HEK293T (cell line): ENCODE measurements around the gene HIC1.

Experiments
- CTCF ChIA-PET: fragments of 350-600 bp; formaldehyde crosslinking; extraction: SDS; loops from one replicate; lab custom pipeline; 2021; ENCODE audit warnings: antibody characterized with exemption, inconsistent platforms; lab: Yijun Ruan, JAX
- POLR2A ChIA-PET: fragments of 350-600 bp; formaldehyde crosslinking; extraction: SDS; loops from one replicate; lab custom pipeline; 2020; ENCODE audit warnings: antibody characterized with exemption, inconsistent platforms; lab: Yijun Ruan, JAX
- DNase-seq: peaks from one replicate; pipeline ENCODE4 v3.0.0; 2012; ENCODE audit warnings: mixed read lengths; ENCODE audit errors: extremely low spot score
- ARNT ChIP-seq: fragments of 450-650 bp; IDR thresholded peaks from 2 replicates; pipeline ENCODE4 v1.6.1; 2017; ENCODE audit warnings: mild to moderate bottlenecking
- BHLHE40 ChIP-seq: fragments of 450-650 bp; IDR thresholded peaks from 2 replicates; pipeline ENCODE4 v1.6.1; 2016; ENCODE audit warnings: mild to moderate bottlenecking, moderate library complexity, borderline replicate concordance
- CTBP1 ChIP-seq: fragments of 450-650 bp; IDR thresholded peaks from 2 replicates; pipeline ENCODE4 v1.6.1; 2016; ENCODE audit warnings: borderline replicate concordance
- ELF4 ChIP-seq: fragments of 450-650 bp; IDR thresholded peaks from 2 replicates; pipeline ENCODE4 v1.6.1; 2017; ENCODE audit warnings: antibody characterized with exemption
- FOXA1 ChIP-seq: fragments of 450-650 bp; IDR thresholded peaks from 2 replicates; pipeline ENCODE4 v1.6.1; 2016; ENCODE audit warnings: mild to moderate bottlenecking
- FOXK2 ChIP-seq: fragments of 450-650 bp; IDR thresholded peaks from 2 replicates; pipeline ENCODE4 v1.6.1; 2016; ENCODE audit warnings: mild to moderate bottlenecking
- FOXM1 ChIP-seq: fragments of 450-650 bp; IDR thresholded peaks from 2 replicates; pipeline ENCODE4 v1.6.1; 2017; ENCODE audit warnings: mild to moderate bottlenecking, borderline replicate concordance
- HDGF ChIP-seq: fragments of 450-650 bp; IDR thresholded peaks from 2 replicates; pipeline ENCODE4 v1.6.1; 2017; ENCODE audit warnings: antibody characterized with exemption, borderline replicate concordance
- L3MBTL2 ChIP-seq: fragments of 450-650 bp; conservative IDR thresholded peaks from 2 replicates; pipeline ENCODE4 v1.6.1; 2016; ENCODE audit warnings: mild to moderate bottlenecking
- LEF1 ChIP-seq: fragments of 450-650 bp; IDR thresholded peaks from 2 replicates; pipeline ENCODE4 v1.6.1; 2017; ENCODE audit warnings: mild to moderate bottlenecking, borderline replicate concordance
- NFRKB ChIP-seq: fragments of 450-650 bp; IDR thresholded peaks from 2 replicates; pipeline ENCODE4 v1.6.1; 2016; ENCODE audit warnings: mild to moderate bottlenecking, moderate library complexity
- SP1 ChIP-seq: fragments of 450-650 bp; IDR thresholded peaks from 2 replicates; pipeline ENCODE4 v1.6.1; 2017
- SUZ12 ChIP-seq: fragments of 450-650 bp; IDR thresholded peaks from 2 replicates; pipeline ENCODE4 v1.6.1; 2016; ENCODE audit warnings: mild to moderate bottlenecking
- TARDBP ChIP-seq: fragments of 450-650 bp; IDR thresholded peaks from 2 replicates; pipeline ENCODE4 v1.6.1; 2016
- ZNF384 ChIP-seq: fragments of 450-650 bp; IDR thresholded peaks from 2 replicates; pipeline ENCODE4 v1.6.1; 2016
- TF ChIP-seq, protein P1 (sequence below): fragments of 450-650 bp; IDR thresholded peaks from 2 replicates; pipeline ENCODE4 v1.6.1; 2016

The HIC1 gene

GRCh38 chr17:2020721-2021120 lies 34.2 kb upstream of the HIC1 start:
- CTCF ChIA-PET, result interaction anchor here (0.6 kb wide), 2 partner anchors 27 to 203 kb away, joined by 3 read pairs; no protein-coding TSS in a partner anchor
- no peak for DNase-seq
- TF ChIP-seq SP1 (no peak), TARDBP (no peak), ELF4 (no peak), NFRKB (no peak), HDGF (no peak), ARNT (no peak), LEF1 (no peak), FOXM1 (no peak)
- TF ChIP-seq, protein P1, sequence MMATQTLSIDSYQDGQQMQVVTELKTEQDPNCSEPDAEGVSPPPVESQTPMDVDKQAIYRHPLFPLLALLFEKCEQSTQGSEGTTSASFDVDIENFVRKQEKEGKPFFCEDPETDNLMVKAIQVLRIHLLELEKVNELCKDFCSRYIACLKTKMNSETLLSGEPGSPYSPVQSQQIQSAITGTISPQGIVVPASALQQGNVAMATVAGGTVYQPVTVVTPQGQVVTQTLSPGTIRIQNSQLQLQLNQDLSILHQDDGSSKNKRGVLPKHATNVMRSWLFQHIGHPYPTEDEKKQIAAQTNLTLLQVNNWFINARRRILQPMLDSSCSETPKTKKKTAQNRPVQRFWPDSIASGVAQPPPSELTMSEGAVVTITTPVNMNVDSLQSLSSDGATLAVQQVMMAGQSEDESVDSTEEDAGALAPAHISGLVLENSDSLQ, result no peak
- POLR2A ChIA-PET, result interaction anchor here (0.9 to 1.0 kb wide), 2 partner anchors 22 to 94 kb away, joined by 3 read pairs; no protein-coding TSS in a partner anchor

DNA sequence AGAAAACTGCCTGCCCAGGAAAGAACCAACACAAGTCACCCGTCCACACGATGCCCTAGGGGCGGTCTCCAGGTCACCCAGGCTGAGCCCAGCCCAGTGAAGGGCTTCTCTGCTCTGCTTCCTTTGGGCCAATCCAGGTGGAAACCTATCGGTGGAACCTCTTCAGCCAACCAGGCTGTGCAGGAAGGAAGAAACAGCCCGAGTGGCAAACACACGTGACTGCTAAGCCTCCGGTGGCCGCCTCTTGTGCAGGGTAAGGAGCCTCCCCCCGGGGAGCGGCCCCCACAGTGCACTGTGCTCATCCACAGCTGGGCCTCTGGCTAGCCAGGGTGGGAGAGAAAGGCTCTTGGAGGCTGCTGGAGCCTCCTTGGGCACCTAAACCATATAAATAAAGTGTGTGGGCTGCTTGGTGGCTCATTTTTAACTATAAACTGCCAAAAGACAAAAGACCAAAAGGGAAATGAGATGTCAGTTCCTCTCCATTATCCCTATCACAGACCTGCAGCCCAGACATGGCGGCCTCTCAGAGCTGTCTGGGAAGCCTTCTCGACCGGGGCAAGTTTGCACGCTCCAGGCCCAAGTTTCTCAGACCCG lies 32.2 kb upstream of the HIC1 start:
- POLR2A ChIA-PET, result interaction anchor here (0.8 kb wide), 1 partner anchor 119 kb away, joined by 3 read pairs; no protein-coding TSS in a partner anchor
- no peak for TF ChIP-seq NFRKB
- TF ChIP-seq SP1, result no peak
- TF ChIP-seq FOXM1, result no peak
- TF ChIP-seq FOXA1, result no peak
- no peak for TF ChIP-seq TARDBP
- TF ChIP-seq ELF4, result no peak
- TF ChIP-seq CTBP1, result no peak
- CTCF ChIA-PET, result interaction anchor here (0.6 kb wide), 1 partner anchor 136 kb away, joined by 3 read pairs; no protein-coding TSS in a partner anchor
- no peak for DNase-seq

DNA sequence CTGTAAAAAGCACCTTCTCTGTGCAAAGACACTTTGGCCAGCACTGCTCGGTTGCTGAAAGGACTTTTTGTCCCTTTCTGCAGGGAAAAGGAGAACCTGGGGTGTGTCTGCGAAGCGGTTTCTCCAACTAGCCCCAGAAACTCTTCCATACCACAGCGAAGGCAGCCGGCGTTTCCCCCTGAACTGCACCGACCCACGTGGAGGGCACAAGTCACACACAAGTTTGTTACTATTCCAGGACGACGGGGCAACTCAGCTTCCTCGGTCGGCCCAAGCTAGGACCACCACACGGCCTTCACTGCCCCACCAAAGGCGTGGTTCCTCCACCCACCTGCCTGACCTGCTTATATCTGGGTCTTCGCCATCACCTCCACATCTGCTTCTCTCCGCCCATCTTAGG lies 31.6 kb upstream of the HIC1 start:
- POLR2A ChIA-PET, result interaction anchor here (0.8 kb wide), 1 partner anchor 120 kb away, joined by 3 read pairs; no protein-coding TSS in a partner anchor
- DNase-seq, result no peak
- CTCF ChIA-PET, result interaction anchor here (0.6 to 0.7 kb wide), 3 partner anchors 13 to 137 kb away, joined by 3 read pairs; no protein-coding TSS in a partner anchor
- TF ChIP-seq ARNT (no peak), FOXK2 (no peak), TARDBP (no peak), CTBP1 (no peak), FOXM1 (no peak), ZNF384 (no peak), HDGF (no peak)

GRCh38 chr17:2023692-2024571 lies 31.0 kb upstream of the HIC1 start:
- peak; percentile 66 for DNase-seq
- CTCF ChIA-PET, result interaction anchor here (0.6 to 2.6 kb wide), 6 partner anchors 13 to 307 kb away, joined by 3 to 19 read pairs (median 3); no protein-coding TSS in a partner anchor
- POLR2A ChIA-PET, result interaction anchor here (0.8 kb wide), 1 partner anchor 121 kb away, joined by 3 read pairs; no protein-coding TSS in a partner anchor
- TF ChIP-seq BHLHE40 (no peak), L3MBTL2 (peak; percentile 56)

DNA sequence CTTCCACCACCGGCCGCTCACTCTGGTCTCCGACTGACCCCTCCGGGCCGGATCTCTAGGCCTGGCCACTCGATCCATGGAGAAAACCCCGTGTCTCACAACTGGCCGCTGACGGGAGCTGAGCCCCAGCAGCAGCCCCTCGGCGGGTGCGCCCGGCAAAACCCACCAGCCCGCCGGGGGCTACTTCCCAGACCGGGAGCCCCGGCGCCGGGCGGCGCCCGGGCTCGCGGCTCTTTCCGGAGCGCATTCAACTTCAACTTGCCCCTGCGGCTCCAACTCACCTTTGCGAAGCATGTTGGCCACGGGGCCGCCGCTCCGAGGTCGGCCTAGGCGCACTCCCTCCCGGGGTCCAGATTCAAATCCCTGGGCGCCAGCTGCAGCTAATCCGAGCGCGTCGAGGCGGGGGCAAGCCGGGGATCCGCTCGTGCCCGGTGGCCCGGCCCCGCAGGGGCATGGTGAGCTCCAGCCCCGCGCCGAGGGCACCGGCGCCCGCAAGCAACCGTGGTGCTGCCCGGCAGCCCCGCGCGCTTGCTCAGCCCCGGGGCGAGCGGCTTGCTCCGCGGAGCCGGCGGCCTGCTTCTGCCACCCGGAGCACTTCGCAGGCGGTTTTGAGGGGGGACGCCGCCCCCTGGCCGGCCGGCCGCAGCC lies 30.2 kb upstream of the HIC1 start:
- no peak for DNase-seq
- TF ChIP-seq LEF1, result 0 out of 2 replicates have a peak, but pooled peaks have one; percentile 34
- no peak for TF ChIP-seq CTBP1
- ChIA-PET CTCF (interaction anchor here (0.8 to 2.6 kb wide), 6 partner anchors 30 to 308 kb away, joined by 3 to 19 read pairs (median 3); no protein-coding TSS in a partner anchor), POLR2A (no interaction called here)

GRCh38 chr17:2025220-2025621 lies 29.7 kb upstream of the HIC1 start, which contains the start of gene RTN4RL1:
Gene RTN4RL1, minus strand, starts transcription at chr17:2025334. Its CDS starts 469 bp downstream, at chr17:2024865.
- CTCF ChIA-PET, result interaction anchor here (0.5 to 2.6 kb wide), 6 partner anchors 110 to 308 kb away, joined by 3 to 19 read pairs (median 3); no protein-coding TSS in a partner anchor

DNA sequence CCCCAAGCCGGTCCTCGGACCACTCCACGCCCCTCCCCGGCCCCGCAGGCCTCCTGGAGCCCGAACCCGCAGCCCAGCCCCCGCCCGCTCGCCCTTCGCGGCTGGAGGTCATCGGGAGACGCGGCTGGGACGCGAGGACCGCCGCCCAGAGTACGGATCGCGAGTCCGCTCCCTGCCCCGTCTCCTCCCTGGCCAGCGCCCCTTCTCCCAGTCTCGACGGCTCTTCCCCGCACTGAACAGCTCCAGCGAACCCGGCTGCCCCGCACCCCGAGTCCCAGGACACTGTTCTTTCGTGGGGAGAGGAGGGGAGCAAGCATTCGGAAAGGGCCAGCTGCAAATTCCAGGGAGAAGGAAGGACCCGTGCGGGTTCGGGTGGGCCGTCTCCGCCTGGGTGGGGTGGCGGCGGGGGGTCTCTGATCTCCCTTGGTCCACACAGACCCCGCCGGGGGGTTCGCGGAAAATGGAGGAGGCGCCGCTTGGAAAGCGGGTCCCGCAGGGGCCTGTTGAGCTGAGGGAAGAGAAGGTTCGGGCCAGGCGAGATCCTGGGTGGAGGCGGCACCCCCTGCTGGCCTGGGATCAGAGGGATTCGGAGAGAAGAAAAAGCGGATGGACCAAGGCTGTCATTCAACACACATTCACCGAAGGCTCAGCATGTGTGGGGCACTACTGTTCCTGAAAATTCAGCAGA lies 29.1 kb upstream of the HIC1 start:
- POLR2A ChIA-PET, result interaction anchor here (1.5 kb wide), 1 partner anchor 117 kb away, joined by 7 read pairs; no protein-coding TSS in a partner anchor
- peak; percentile 65 for DNase-seq
- no peak for TF ChIP-seq L3MBTL2
- TF ChIP-seq, protein P1, result peak; percentile 85
- CTCF ChIA-PET, result interaction anchor here (0.5 to 2.6 kb wide), 7 partner anchors 41 to 121 kb away, joined by 3 to 19 read pairs (median 3); no protein-coding TSS in a partner anchor

More at GRCh38 chr17:2025220-2025621, 29.7 kb upstream of the HIC1 start, which contains the start of gene RTN4RL1:
- TF ChIP-seq ELF4, result no peak
- TF ChIP-seq NFRKB, result no peak
- TF ChIP-seq SUZ12, result no peak
- TF ChIP-seq CTBP1, result no peak
- POLR2A ChIA-PET, result interaction anchor here (1.5 kb wide), 1 partner anchor 116 kb away, joined by 7 read pairs; no protein-coding TSS in a partner anchor
- DNase-seq, result peak; percentile 61
